ENCODE measurements around the gene B4GALNT4. TPM values are rescaled to one million over a fixed set of nuclear protein-coding genes. Genes with fewer than 3 reads are reported as not detected.
"Not testable (repeated sequence)": the region's sequence is repeated elsewhere in the genome, so short reads cannot be mapped to it uniquely, and the experiment has no call there.

The B4GALNT4 gene
- total and polyA plus RNA-seq, 2 of the 13 experiments (the other 11 are each of a cell fraction or from before 2014, with no cell fraction given) = 30.5 to 50.1 TPM

GRCh38 chr11:409600-410483 lies 40.5 kb downstream of the B4GALNT4 start (continued):
- TF ChIP-seq ZNF557 (CRISPR knock-in tag; IDR thresholded peaks at IDR 0.05) = no peak
- TF ChIP-seq ARID4A (CRISPR knock-in tag; IDR thresholded peaks at IDR 0.05; ENCODE audit: borderline replicate concordance) = peak; percentile 61; the same call in 1 of the 2 replicates
- no peak for TF ChIP-seq SMARCC2 (IDR thresholded peaks at IDR 0.05)

GRCh38 chr11:410711-411110 lies 41.4 kb downstream of the B4GALNT4 start:
- H2AFZ ChIP-seq (ENCODE audit: low read length); FAIRE-seq; DNase-seq (ENCODE audit: low spot score); H3K27me3 ChIP-seq (ENCODE audit: control insufficient read depth in 1 of 2, insufficient read depth in 2 of 2, low read length in 2 of 2); H4K20me1 ChIP-seq (ENCODE audit: insufficient read depth, low read length); ATAC-seq; BruUV-seq (replicated peaks); H3K27ac ChIP-seq (ENCODE audit: extremely low read length, insufficient read depth, low read length); H3K79me2 ChIP-seq (ENCODE audit: insufficient read depth, low read length); CTCF ChIA-PET (ENCODE audit: low intra/inter-chr PET ratio, low total read pairs); H3K9me3 ChIP-seq (ENCODE audit: low read length); in situ Hi-C loops (cut with HindIII; ENCODE audit: extremely low pct_ligation_motif_present, low pct_unique_long_range_greater_than_20kb); H3K4me2 ChIP-seq (ENCODE audit: low read depth, low read length); H3K36me3 ChIP-seq (replicated peaks in 1 of 2; ENCODE audit: control insufficient read depth in 1 of 2, insufficient read depth in 2 of 2, low read length in 2 of 2); intact Hi-C loops (cut with micrococcal nuclease; ENCODE audit: unreplicated experiment); H3K9ac ChIP-seq (ENCODE audit: insufficient read depth, low read depth, low read length): not testable (repeated sequence)
- H3K4me1 ChIP-seq (ENCODE audit: insufficient read depth, low read length) = peaks cover 62% of the 10 kb centered on the region
- POLR2A ChIA-PET = interaction anchor here (0.8 to 3.8 kb wide), 4 partner anchors 12 to 37 kb away, joined by 3 to 31 read pairs (median 6); no protein-coding TSS in a partner anchor
- 17% methylated on average over 2 of the region's 13 CpGs for WGBS (ENCODE audit: low lambda C conversion rate)
- H3K4me3 ChIP-seq (replicated peaks in 1 of 3; ENCODE audit: insufficient read depth in 1 of 3, low read depth in 2 of 3, low read length in 3 of 3) = peak overlapping the region in 1 of 3 experiments; percentile 68; a peak in 1 of 6 replicates

- H3K27ac ChIP-seq (ENCODE audit: extremely low read length, insufficient read depth, low read length); H3K79me2 ChIP-seq (ENCODE audit: insufficient read depth, low read length); H3K9me3 ChIP-seq (ENCODE audit: low read length); DNase-seq (ENCODE audit: low spot score); H4K20me1 ChIP-seq (ENCODE audit: insufficient read depth, low read length); H2AFZ ChIP-seq (ENCODE audit: low read length); CTCF ChIA-PET (ENCODE audit: low intra/inter-chr PET ratio, low total read pairs); ATAC-seq; FAIRE-seq; intact Hi-C loops (cut with micrococcal nuclease; ENCODE audit: unreplicated experiment); H3K9ac ChIP-seq (ENCODE audit: insufficient read depth, low read depth, low read length); BruUV-seq (replicated peaks); H3K36me3 ChIP-seq (replicated peaks in 1 of 2; ENCODE audit: control insufficient read depth in 1 of 2, insufficient read depth in 2 of 2, low read length in 2 of 2); in situ Hi-C loops (cut with HindIII; ENCODE audit: extremely low pct_ligation_motif_present, low pct_unique_long_range_greater_than_20kb); H3K4me2 ChIP-seq (ENCODE audit: low read depth, low read length); H3K4me3 ChIP-seq (replicated peaks in 1 of 3; ENCODE audit: insufficient read depth in 1 of 3, low read depth in 2 of 3, low read length in 3 of 3): not testable (repeated sequence)
- H3K27me3 ChIP-seq (ENCODE audit: control insufficient read depth in 1 of 2, insufficient read depth in 2 of 2, low read length in 2 of 2) = peaks cover 2 to 10% of the 10 kb centered on the region in 2 experiments; a peak in 1 of 5 replicates
- WGBS (ENCODE audit: low lambda C conversion rate) = 73% methylated on average over 7 of the region's 11 CpGs
- peaks cover 70% of the 10 kb centered on the region for H3K4me1 ChIP-seq (ENCODE audit: insufficient read depth, low read length)
- POLR2A ChIA-PET = interaction anchor here (1.3 to 3.8 kb wide), 2 partner anchors 14 to 37 kb away, joined by 4 to 31 read pairs; no protein-coding TSS in a partner anchor
These were observed 42.2 kb downstream of the B4GALNT4 start for GRCh38 chr11:411520-411919.
